HepG2 (cell line): ENCODE results near the gene M1AP. TPM values are rescaled to one million over a fixed set of nuclear protein-coding genes. Genes with fewer than 3 reads are reported as not detected.

Experiments
- ATAC-seq: fragments of 200-7000 bp; cut with Tn5 transposase; 3 replicates; pipeline ENCODE4 v1.9.1; 2020; ENCODE audit warnings: mild to moderate bottlenecking, moderate library complexity
- BruUV-seq: library from RNA; stranded (reverse); fragments of 400-500 nt; replicated peaks from 2 replicates; lab custom pipeline; 2021; lab: Mats Ljungman, UMichigan
- CTCF ChIA-PET: fragments of 300-600 bp; formaldehyde crosslinking; extraction: SDS; loops from one replicate; lab custom pipeline; 2021; ENCODE audit warnings: low total read pairs, inconsistent platforms, low intra/inter-chr PET ratio; lab: Yijun Ruan, JAX
- POLR2A ChIA-PET: fragments of 350-600 bp; sonication (Branson Sonifier 250); formaldehyde crosslinking; loops from one replicate; lab custom pipeline; 2020; ENCODE audit warnings: antibody characterized with exemption, inconsistent platforms; lab: Yijun Ruan, JAX
- DNase-seq: peaks from one replicate; pipeline ENCODE4 v3.0.0-alpha.2; 2015; ENCODE audit warnings: low spot score
- FAIRE-seq: peaks from 3 replicates; lab custom pipeline; 2011; peaks lifted over from hg19 to GRCh38; lab: Jason Lieb, UNC
- H2AFZ ChIP-seq: one replicate; pipeline ENCODE4 v1.6.1; 2011; ENCODE audit warnings: low read length, inconsistent platforms
- H3K27ac ChIP-seq: fragments of 300-600 bp; 3 replicates; pipeline ENCODE4 v1.8.0; 2011; ENCODE audit warnings: mixed run types, mild to moderate bottlenecking, mixed read lengths, low read length, inconsistent platforms; ENCODE audit not compliant: insufficient read depth; ENCODE audit errors: extremely low read length
- H3K27me3 ChIP-seq, 2 experiments: fragments of 200-600 bp in 1 of 2; 2 replicates in 1 of 2; 3 replicates in 1 of 2; pipeline versions ENCODE4 v1.6.0 to v1.8.0; 2011; ENCODE audit warnings: low read length in 2 of 2, mild to moderate bottlenecking in 2 of 2, moderate library complexity in 2 of 2, inconsistent platforms in 1 of 2; ENCODE audit not compliant: insufficient read depth in 2 of 2, control insufficient read depth in 1 of 2
- H3K36me3 ChIP-seq, 2 experiments: fragments of 200-600 bp in 1 of 2; replicated peaks in 1 of 2; 2 replicates in 1 of 2; 3 replicates in 1 of 2; pipeline versions ENCODE4 v1.5.1 to v1.8.0; 2011; ENCODE audit warnings: low read length in 2 of 2, inconsistent platforms in 1 of 2; ENCODE audit not compliant: insufficient read depth in 2 of 2, control insufficient read depth in 1 of 2
- H3K4me1 ChIP-seq: 2 replicates; pipeline ENCODE4 v1.5.1; 2012; ENCODE audit warnings: low read length, inconsistent platforms; ENCODE audit not compliant: insufficient read depth
- H3K4me2 ChIP-seq: 2 replicates; pipeline ENCODE4 v1.6.0; 2011; ENCODE audit warnings: low read depth, low read length, inconsistent platforms
- H3K4me3 ChIP-seq, 3 experiments: fragments of 200-600 bp in 1 of 3; sonication (generic), shearing (Covaris generic) in 1 of 3; replicated peaks in 1 of 3; 2 replicates each; pipeline ENCODE4 v1.5.1; 2011 to 2016; ENCODE audit warnings: low read length in 3 of 3, inconsistent platforms in 2 of 3, low read depth in 2 of 3, mild to moderate bottlenecking in 2 of 3, control low read depth in 1 of 3, mixed read lengths in 1 of 3; ENCODE audit not compliant: insufficient read depth in 1 of 3
- H3K79me2 ChIP-seq: one replicate; pipeline ENCODE4 v1.6.1; 2011; ENCODE audit warnings: low read length, inconsistent platforms; ENCODE audit not compliant: insufficient read depth
- H3K9ac ChIP-seq: 2 replicates; pipeline ENCODE4 v1.6.0; 2011; ENCODE audit warnings: mild to moderate bottlenecking, low read depth, low read length, inconsistent platforms; ENCODE audit not compliant: insufficient read depth
- H3K9me3 ChIP-seq: 2 replicates; pipeline ENCODE4 v1.5.1; 2012; ENCODE audit warnings: mild to moderate bottlenecking, low read length
- H4K20me1 ChIP-seq: 2 replicates; pipeline ENCODE4 v1.6.0; 2011; ENCODE audit warnings: inconsistent platforms, mild to moderate bottlenecking, low read length, moderate library complexity; ENCODE audit not compliant: insufficient read depth
- ARHGAP35 ChIP-seq: sonication (generic); formaldehyde crosslinking; IDR thresholded peaks from 2 replicates; pipeline ENCODE4 v1.9.0; 2022; ENCODE audit warnings: mild to moderate bottlenecking, inconsistent platforms, moderate library complexity, missing genetic modification reagents, borderline replicate concordance
- EZH2 ChIP-seq: conservative IDR thresholded peaks from 2 replicates; pipeline ENCODE4 v1.6.1; 2012; ENCODE audit warnings: mild to moderate bottlenecking, low read depth, low read length, moderate library complexity
- HNRNPLL ChIP-seq: fragments of 200-400 bp; formaldehyde crosslinking; IDR thresholded peaks from 2 replicates; pipeline ENCODE4 v1.6.1; 2017; ENCODE audit warnings: mild to moderate bottlenecking, low read depth, low read length; ENCODE audit not compliant: poor library complexity, severe bottlenecking
- IKZF1 ChIP-seq: fragments of 450-650 bp; IDR thresholded peaks from 2 replicates; pipeline ENCODE4 v1.7.1; 2016
- KDM1A ChIP-seq: IDR thresholded peaks from 2 replicates; pipeline ENCODE4 v1.6.1; 2016; ENCODE audit warnings: missing compliant biosample characterization
- RFX1 ChIP-seq: fragments of 450-650 bp; IDR thresholded peaks from 2 replicates; pipeline ENCODE4 v1.6.1; 2017
- XRCC5 ChIP-seq: fragments of 200-400 bp; formaldehyde crosslinking; optimal IDR thresholded peaks from 2 replicates; pipeline ENCODE3; 2017; ENCODE audit warnings: mild to moderate bottlenecking, low read length
- ZNF235 ChIP-seq: sonication (generic); formaldehyde crosslinking; IDR thresholded peaks from 2 replicates; pipeline ENCODE4 v1.8.1; 2023; ENCODE audit warnings: mild to moderate bottlenecking, missing genetic modification reagents, borderline replicate concordance
- ZNF607 ChIP-seq: sonication (generic); formaldehyde crosslinking; IDR thresholded peaks from 2 replicates; pipeline ENCODE4 v1.5.1; 2020; ENCODE audit warnings: missing genetic modification reagents, mild to moderate bottlenecking, borderline replicate concordance
- ZNF782 ChIP-seq: sonication (generic); formaldehyde crosslinking; IDR thresholded peaks from 2 replicates; pipeline ENCODE4 v1.4.0; 2020; ENCODE audit warnings: missing genetic modification reagents, mild to moderate bottlenecking, borderline replicate concordance
- WGBS: methylation state at CpG from one replicate; pipeline ENCODE4 v1.1.6; 2017; ENCODE audit warnings: low lambda C conversion rate; 5-methylcytosine and 5-hydroxymethylcytosine counted together
- in situ Hi-C: cut with HindIII; loops from 2 replicates; pipeline ENCODE4 v1.10.0; 2017; ENCODE audit warnings: low pct_unique_long_range_greater_than_20kb; ENCODE audit not compliant: extremely low pct_ligation_motif_present
- intact Hi-C: fragments of 100-400 bp; cut with micrococcal nuclease; formaldehyde crosslinking; loops from one replicate; pipeline ENCODE4 v1.10.0; 2022; ENCODE audit not compliant: unreplicated experiment
- polyA plus RNA-seq, 8 experiments: library from polyadenylated mRNA; depleted of rRNA in 3 of 8; stranded (reverse) in 7 of 8; unstranded in 1 of 8; fragments of >200 nt; fragmentation: Illumina TruSeq in 4 of 8; extraction: Trizol in 4 of 8; gene quantifications; 2 replicates each; pipeline versions ENCODE4 v1.2.1 to v1.2.3, GENCODE V29; 2011 to 2016; ENCODE audit warnings: low read depth in 4 of 8, missing spikeins in 1 of 8, mixed read lengths in 1 of 8; ENCODE audit not compliant: insufficient read depth in 1 of 8
- total RNA-seq, 5 experiments: library from RNA; depleted of rRNA; stranded (reverse); fragments of >200 nt; fragmentation: Illumina TruSeq; extraction: Trizol; gene quantifications; 2 replicates each; pipeline ENCODE4 v1.2.3, GENCODE V29; 2016; ENCODE audit warnings: low read depth in 1 of 5
- TF ChIP-seq, protein P1 (sequence below): sonication (generic); formaldehyde crosslinking; IDR thresholded peaks from 2 replicates; pipeline ENCODE4 v1.8.1; 2022; ENCODE audit warnings: low read depth, mild to moderate bottlenecking, missing genetic modification reagents

M1AP gene
- total and polyA plus RNA-seq, 2 of the 13 experiments (the other 11 are each of a cell fraction or from before 2014, with no cell fraction given): not detected

DNA sequence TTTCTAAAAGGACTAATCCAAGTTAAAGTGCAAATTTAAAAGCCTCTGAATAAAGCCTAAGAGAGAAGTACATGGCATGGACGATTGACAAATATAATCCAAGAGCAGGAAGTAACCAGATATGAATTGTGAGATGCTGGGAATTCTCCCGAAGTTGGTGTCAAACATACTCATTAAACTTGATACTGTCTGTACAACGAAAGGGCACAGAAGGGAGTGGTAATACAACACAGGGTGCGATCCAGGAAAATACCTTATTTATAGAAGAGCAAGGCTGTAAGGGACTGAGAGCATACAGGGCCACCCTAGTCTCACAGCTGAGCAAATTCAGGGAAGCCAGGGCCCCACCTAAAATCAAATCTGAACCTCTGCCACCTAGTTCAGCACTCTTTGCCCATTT lies 47.5 kb upstream of the M1AP start:
- ChIA-PET CTCF (no interaction called here), POLR2A (no interaction called here)
- no peak for ATAC-seq
- no TSS peak for BruUV-seq
- Histone ChIP-seq H3K4me1 (peaks cover 35% of the 10 kb centered on the region; the same call in 1 of the 2 replicates), H3K9ac (no peak overlapping the region), H3K4me2 (no peak overlapping the region), H3K27me3 (0 out of 5 replicates have a peak, but pooled peaks cover 2 to 9% of the 10 kb centered on the region in 2 experiments), H4K20me1 (no peaks in the 10 kb centered on the region), H3K4me3 (no peak overlapping the region), H3K79me2 (no peaks in the 10 kb centered on the region), H3K36me3 (no peaks in the 10 kb centered on the region), H3K27ac (no peak overlapping the region), H2AFZ (no peak overlapping the region), H3K9me3 (no peaks in the 10 kb centered on the region)
- DNase-seq: no peak
- no peak for FAIRE-seq
- no peak for TF ChIP-seq EZH2
- no peak for TF ChIP-seq IKZF1
- TF ChIP-seq XRCC5: no peak
- TF ChIP-seq ZNF782: no peak
- TF ChIP-seq, protein P1, sequence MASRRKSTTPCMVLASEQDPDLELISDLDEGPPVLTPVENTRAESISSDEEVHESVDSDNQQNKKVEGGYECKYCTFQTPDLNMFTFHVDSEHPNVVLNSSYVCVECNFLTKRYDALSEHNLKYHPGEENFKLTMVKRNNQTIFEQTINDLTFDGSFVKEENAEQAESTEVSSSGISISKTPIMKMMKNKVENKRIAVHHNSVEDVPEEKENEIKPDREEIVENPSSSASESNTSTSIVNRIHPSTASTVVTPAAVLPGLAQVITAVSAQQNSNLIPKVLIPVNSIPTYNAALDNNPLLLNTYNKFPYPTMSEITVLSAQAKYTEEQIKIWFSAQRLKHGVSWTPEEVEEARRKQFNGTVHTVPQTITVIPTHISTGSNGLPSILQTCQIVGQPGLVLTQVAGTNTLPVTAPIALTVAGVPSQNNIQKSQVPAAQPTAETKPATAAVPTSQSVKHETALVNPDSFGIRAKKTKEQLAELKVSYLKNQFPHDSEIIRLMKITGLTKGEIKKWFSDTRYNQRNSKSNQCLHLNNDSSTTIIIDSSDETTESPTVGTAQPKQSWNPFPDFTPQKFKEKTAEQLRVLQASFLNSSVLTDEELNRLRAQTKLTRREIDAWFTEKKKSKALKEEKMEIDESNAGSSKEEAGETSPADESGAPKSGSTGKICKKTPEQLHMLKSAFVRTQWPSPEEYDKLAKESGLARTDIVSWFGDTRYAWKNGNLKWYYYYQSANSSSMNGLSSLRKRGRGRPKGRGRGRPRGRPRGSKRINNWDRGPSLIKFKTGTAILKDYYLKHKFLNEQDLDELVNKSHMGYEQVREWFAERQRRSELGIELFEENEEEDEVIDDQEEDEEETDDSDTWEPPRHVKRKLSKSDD (CRISPR knock-in tag): no peak
- 34% methylated on average over 4 of the region's 4 CpGs for WGBS
- intact Hi-C loops (loop anchor here (10.0 kb wide), 1 partner anchor 369 kb away; no protein-coding TSS in a partner anchor), in situ Hi-C loops (loop anchor here (10.0 kb wide), 2 partner anchors 179 to 709 kb away; no protein-coding TSS in a partner anchor)

DNA sequence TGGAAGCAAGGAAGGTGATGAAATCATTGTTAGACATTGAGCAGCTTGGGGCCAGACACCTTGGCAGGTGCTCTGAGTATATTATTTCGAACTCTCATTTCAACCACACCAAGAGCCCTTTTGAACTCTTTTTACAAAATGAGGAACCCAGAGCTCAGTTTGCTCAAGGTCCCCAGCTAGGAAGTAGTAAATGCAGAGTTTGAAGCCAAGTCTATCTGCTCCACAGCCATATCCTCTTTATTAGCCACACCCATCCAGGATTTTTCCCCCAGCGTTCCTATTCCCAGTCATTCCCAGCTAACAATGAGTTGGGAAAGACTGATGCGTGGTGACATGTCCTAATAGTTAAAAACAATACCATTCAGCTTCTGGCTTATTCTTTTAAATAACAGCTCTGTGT lies 46.2 kb upstream of the M1AP start:
- H3K9me3 ChIP-seq: no peaks in the 10 kb centered on the region
- in situ Hi-C loops: loop anchor here (10.0 kb wide), 2 partner anchors 181 to 711 kb away; no protein-coding TSS in a partner anchor
- H3K9ac ChIP-seq: no peak overlapping the region
- TF ChIP-seq ZNF235 (CRISPR knock-in tag) (no peak), RFX1 (no peak), HNRNPLL (no peak), KDM1A (CRISPR knock-in tag) (no peak), ARHGAP35 (CRISPR knock-in tag) (no peak), ZNF607 (CRISPR knock-in tag) (no peak)
- H3K4me3 ChIP-seq: no peak overlapping the region
- H3K4me1 ChIP-seq: peaks cover 35% of the 10 kb centered on the region; the same call in 1 of the 2 replicates
- FAIRE-seq: no peak
- H2AFZ ChIP-seq: no peak overlapping the region
- intact Hi-C loops: loop anchor here (10.0 kb wide), 1 partner anchor 371 kb away; no protein-coding TSS in a partner anchor
- CTCF ChIA-PET: no interaction called here
- 47% methylated on average over 3 of the region's 3 CpGs for WGBS
- H3K36me3 ChIP-seq: no peaks in the 10 kb centered on the region
- no peak for ATAC-seq
- BruUV-seq: no TSS peak
- 0 out of 5 replicates have a peak, but pooled peaks cover 2 to 3% of the 10 kb centered on the region in 2 experiments for H3K27me3 ChIP-seq
- H3K4me2 ChIP-seq: no peak overlapping the region
- H3K79me2 ChIP-seq: no peaks in the 10 kb centered on the region
- POLR2A ChIA-PET: no interaction called here
- no peaks in the 10 kb centered on the region for H4K20me1 ChIP-seq
- H3K27ac ChIP-seq: no peak overlapping the region
- DNase-seq: no peak
